PC-3 (cell line): ENCODE measurements around the gene U2AF1L4.

ENCODE experiments used
- CTCF ChIP-seq: fragments of 300-600 bp; sonication (generic); conservative IDR thresholded peaks from 2 replicates; pipeline ENCODE4 v1.5.1; 2017; ENCODE audit warnings: antibody characterized with exemption, low read depth, mild to moderate bottlenecking, low read length
- EZH2 ChIP-seq: fragments of 300-600 bp; sonication (generic); IDR thresholded peaks from one replicate; pipeline ENCODE4 v1.6.1; 2017; ENCODE audit warnings: antibody characterized with exemption, mild to moderate bottlenecking, low read length; ENCODE audit not compliant: unreplicated experiment
- EZH2phosphoT487 ChIP-seq: fragments of 300-600 bp; sonication (generic); IDR thresholded peaks from 2 replicates; pipeline ENCODE4 v1.6.1; 2018; ENCODE audit warnings: mild to moderate bottlenecking, antibody characterized with exemption, low read length, borderline replicate concordance

DNA sequence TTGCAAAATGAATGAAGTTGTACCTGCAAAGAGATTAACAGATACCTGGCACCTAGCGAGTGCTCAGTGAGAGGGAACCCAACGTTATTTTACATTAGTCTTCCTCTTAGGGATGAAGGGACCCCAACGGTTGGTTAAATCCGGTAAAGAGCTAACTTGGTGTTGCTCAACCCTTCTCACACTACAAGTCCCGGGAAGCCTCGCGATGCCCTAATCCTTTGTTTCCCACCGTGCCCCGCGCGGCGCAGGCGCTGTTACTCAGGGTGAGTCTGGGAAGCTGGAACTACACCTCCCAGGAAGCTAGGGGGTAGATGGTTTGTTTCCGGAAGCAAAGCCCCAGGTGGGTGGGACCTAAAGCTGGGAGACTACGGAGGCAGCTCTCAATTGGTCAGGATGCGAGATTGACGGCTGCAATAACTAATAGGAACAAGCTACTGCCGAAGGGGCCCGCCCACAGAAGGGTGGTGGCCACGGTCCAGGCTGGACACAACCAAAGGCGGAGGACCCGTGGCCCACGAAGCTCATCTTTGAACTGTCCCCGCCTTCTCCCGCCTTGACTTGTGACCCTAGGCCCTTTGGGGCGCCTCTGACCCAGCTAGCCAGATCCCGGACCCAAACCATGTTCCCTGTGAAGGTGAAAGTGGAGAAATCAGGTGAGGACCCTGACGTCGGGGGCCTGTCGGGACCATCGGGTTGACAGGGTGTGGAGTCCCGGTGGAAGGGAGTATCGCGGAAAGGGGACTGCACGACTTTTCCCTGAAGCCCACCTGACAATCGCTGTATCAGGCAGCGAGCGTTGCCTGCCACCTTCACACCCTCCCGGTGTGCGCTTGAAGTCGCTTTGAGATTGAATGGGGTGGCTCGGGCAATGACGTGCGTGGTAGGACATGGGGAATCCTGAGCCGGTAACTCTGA is 3.1 kb upstream of the U2AF1L4 start, which contains the start of gene LIN37:
- no peak for TF ChIP-seq CTCF
- TF ChIP-seq EZH2, result no peak
- TF ChIP-seq EZH2phosphoT487, result no peak
